Stimulated activated CD8-positive, alpha-beta memory T cell treated with anti-CD3 and anti-CD28 coated beads, Interleukin-7, amount 100 ng/mL, for 1 hour (primary cell): ENCODE results near the gene CACNA1C.

Source experiments
- DNase-seq, 2 donors: peaks; one replicate each; pipeline ENCODE4 v3.0.0-alpha.2; 2020; ENCODE audit warnings: low read depth in 2 of 2

CACNA1C gene

GRCh38 chr12:2745655-2746054 lies 692.9 kb downstream of the CACNA1C start:
- DNase-seq, result no peak
